DOHH2 (cell line): Measurements from ENCODE around the gene CGN.

Experiments
- H3F3A ChIP-seq: fragments of 200-600 bp; sonication (generic), shearing (Covaris generic); 2 replicates; pipeline ENCODE4 v1.6.0; 2016; ENCODE audit warnings: antibody characterized with exemption, mild to moderate bottlenecking; ENCODE audit not compliant: control insufficient read depth, insufficient read depth
- H3K27ac ChIP-seq: fragments of 200-600 bp; sonication (generic); 2 replicates; pipeline ENCODE4 v1.5.1; 2014; ENCODE audit warnings: low read depth, mild to moderate bottlenecking, low read length, moderate library complexity
- H3K27me3 ChIP-seq: fragments of 200-600 bp; sonication (generic); 2 replicates; pipeline ENCODE4 v1.6.1; 2014; ENCODE audit warnings: mild to moderate bottlenecking, low read length, mixed read lengths; ENCODE audit not compliant: control insufficient read depth
- H3K36me3 ChIP-seq: fragments of 200-600 bp; sonication (generic); 2 replicates; pipeline ENCODE4 v1.6.1; 2014; ENCODE audit warnings: mild to moderate bottlenecking, low read length, moderate library complexity, mixed read lengths; ENCODE audit not compliant: control insufficient read depth
- H3K4me1 ChIP-seq: fragments of 200-600 bp; sonication (generic); 2 replicates; pipeline ENCODE4 v1.6.1; 2014; ENCODE audit warnings: mild to moderate bottlenecking, low read length, mixed read lengths; ENCODE audit not compliant: control insufficient read depth
- H3K4me2 ChIP-seq: fragments of 200-600 bp; sonication (generic); 2 replicates; pipeline ENCODE4 v1.6.0; 2014; ENCODE audit warnings: mild to moderate bottlenecking, low read length, moderate library complexity
- H3K4me3 ChIP-seq: fragments of 200-600 bp; sonication (generic); 2 replicates; pipeline ENCODE4 v1.5.1; 2014; ENCODE audit warnings: mild to moderate bottlenecking, low read length, mixed read lengths
- H3K79me2 ChIP-seq: fragments of 200-600 bp; sonication (generic); 2 replicates; pipeline ENCODE4 v1.6.1; 2014; ENCODE audit warnings: mild to moderate bottlenecking, low read length, mixed read lengths; ENCODE audit not compliant: control insufficient read depth
- H3K9me2 ChIP-seq: fragments of 200-600 bp; sonication (generic); replicated peaks from 2 replicates; pipeline ENCODE4 v1.6.1; 2014; ENCODE audit warnings: mild to moderate bottlenecking, low read length, mixed read lengths; ENCODE audit not compliant: control insufficient read depth
- H3K9me3 ChIP-seq: fragments of 200-600 bp; sonication (generic); 2 replicates; pipeline ENCODE4 v1.6.1; 2014; ENCODE audit warnings: antibody characterized with exemption, low read length, mixed read lengths; ENCODE audit not compliant: control insufficient read depth, insufficient read depth
- H4K20me1 ChIP-seq: fragments of 200-600 bp; sonication (generic); 2 replicates; pipeline ENCODE4 v1.6.0; 2014; ENCODE audit warnings: low read depth, mild to moderate bottlenecking, antibody characterized with exemption, low read length, moderate library complexity; ENCODE audit not compliant: control insufficient read depth, insufficient read depth
- CTCF ChIP-seq: fragments of 200-600 bp; sonication (generic); IDR thresholded peaks from one replicate; pipeline ENCODE4 v1.5.1; 2014; ENCODE audit warnings: antibody characterized with exemption, mild to moderate bottlenecking, low read depth, low read length; ENCODE audit not compliant: poor library complexity, severe bottlenecking
- EZH2phosphoT487 ChIP-seq: fragments of 200-600 bp; sonication (generic); IDR thresholded peaks from 2 replicates; pipeline ENCODE4 v1.6.1; 2017; ENCODE audit warnings: borderline replicate concordance, mild to moderate bottlenecking, antibody characterized with exemption, low read length, moderate library complexity, mixed read lengths

Gene CGN

GRCh38 chr1:151478923-151479322 is 32.3 kb upstream of the CGN start:
- Histone ChIP-seq H3K4me2 (no peak overlapping the region), H3K9me2 (no peaks in the 10 kb centered on the region), H3F3A (no peaks in the 10 kb centered on the region), H3K9me3 (peaks cover 7% of the 10 kb centered on the region), H3K27ac (no peak overlapping the region), H4K20me1 (no peaks in the 10 kb centered on the region), H3K4me1 (no peaks in the 10 kb centered on the region), H3K36me3 (no peaks in the 10 kb centered on the region), H3K4me3 (no peak overlapping the region), H3K79me2 (no peaks in the 10 kb centered on the region), H3K27me3 (no peaks in the 10 kb centered on the region)
- TF ChIP-seq CTCF (no peak), EZH2phosphoT487 (no peak)

GRCh38 chr1:151479462-151479861 is 31.7 kb upstream of the CGN start:
- Histone ChIP-seq H3K36me3 (no peaks in the 10 kb centered on the region), H3K9me2 (no peaks in the 10 kb centered on the region), H3K9me3 (peaks cover 7% of the 10 kb centered on the region), H3K4me3 (no peak overlapping the region), H3K79me2 (no peaks in the 10 kb centered on the region), H3K27me3 (no peaks in the 10 kb centered on the region), H3K4me1 (no peaks in the 10 kb centered on the region), H3F3A (no peaks in the 10 kb centered on the region), H3K27ac (no peak overlapping the region), H4K20me1 (no peaks in the 10 kb centered on the region), H3K4me2 (no peak overlapping the region)
- TF ChIP-seq EZH2phosphoT487 (no peak), CTCF (no peak)

GRCh38 chr1:151482017-151482416 is 29.2 kb upstream of the CGN start:
- TF ChIP-seq EZH2phosphoT487 (no peak), CTCF (no peak)
- H4K20me1 ChIP-seq = no peaks in the 10 kb centered on the region
- no peak overlapping the region for H3K27ac ChIP-seq
- no peaks in the 10 kb centered on the region for H3K79me2 ChIP-seq
- H3K4me2 ChIP-seq = no peak overlapping the region
- H3K9me3 ChIP-seq = peaks cover 7% of the 10 kb centered on the region
- H3F3A ChIP-seq = no peaks in the 10 kb centered on the region
- no peaks in the 10 kb centered on the region for H3K9me2 ChIP-seq
- H3K36me3 ChIP-seq = no peaks in the 10 kb centered on the region
- no peaks in the 10 kb centered on the region for H3K27me3 ChIP-seq
- H3K4me1 ChIP-seq = no peaks in the 10 kb centered on the region
- no peak overlapping the region for H3K4me3 ChIP-seq

GRCh38 chr1:151485685-151486255 is 25.4 kb upstream of the CGN start:
- Histone ChIP-seq H4K20me1 (no peaks in the 10 kb centered on the region), H3K4me1 (peaks cover 5% of the 10 kb centered on the region), H3K4me3 (no peak overlapping the region), H3F3A (no peaks in the 10 kb centered on the region), H3K9me2 (no peaks in the 10 kb centered on the region), H3K36me3 (no peaks in the 10 kb centered on the region), H3K27ac (no peak overlapping the region), H3K4me2 (no peak overlapping the region), H3K9me3 (peaks cover 7% of the 10 kb centered on the region), H3K27me3 (0 out of 2 replicates have a peak, but pooled peaks cover 3% of the 10 kb centered on the region), H3K79me2 (no peaks in the 10 kb centered on the region)
- TF ChIP-seq CTCF (no peak), EZH2phosphoT487 (no peak)
